ENCODE results near the gene REEP1. TPM values are rescaled to one million over a fixed set of nuclear protein-coding genes. Genes with fewer than 3 reads are reported as not detected.

Gene REEP1
- total RNA-seq, 1 experiment from 2014 or later: 0.31 TPM

- POLR2A ChIA-PET (ENCODE audit: unreplicated experiment): no interaction called here
Measured at GRCh38 chr2:86305195-86305914, 32.1 kb downstream of the REEP1 start.

GRCh38 chr2:86304416-86304815 is 33.0 kb downstream of the REEP1 start:
- no peak for DNase-seq
- no peak overlapping the region for H3K4me2 ChIP-seq
- ChIA-PET POLR2A (ENCODE audit: unreplicated experiment) (no interaction called here), CTCF (no interaction called here)
- intact Hi-C loops (cut with micrococcal nuclease; ENCODE audit: unreplicated experiment): no loop called here
- no peaks in the 10 kb centered on the region for H3K9me2 ChIP-seq (ENCODE audit: insufficient read depth)
- H3K27ac ChIP-seq: no peak overlapping the region
- no peak overlapping the region for H3K4me3 ChIP-seq
- H3K27me3 ChIP-seq (ENCODE audit: insufficient read depth, low read depth): peaks cover 61% of the 10 kb centered on the region
- no TSS peak for BruUV-seq (replicated peaks)
- TF ChIP-seq CTCF (conservative IDR thresholded peaks at IDR 0.05) (no peak), EZH2 (IDR thresholded peaks at IDR 0.05; ENCODE audit: low read depth) (no peak)
- H3K79me2 ChIP-seq (ENCODE audit: low read depth): no peaks in the 10 kb centered on the region
- H3K36me3 ChIP-seq (ENCODE audit: low read depth): no peaks in the 10 kb centered on the region
- H4K20me1 ChIP-seq (ENCODE audit: insufficient read depth): no peaks in the 10 kb centered on the region
- H3K4me1 ChIP-seq (replicated peaks; ENCODE audit: insufficient read depth): no peaks in the 10 kb centered on the region
- no peak overlapping the region for H2AFZ ChIP-seq
- H3F3A ChIP-seq (ENCODE audit: insufficient read depth, low read depth): no peaks in the 10 kb centered on the region
- no peaks in the 10 kb centered on the region for H3K9me3 ChIP-seq (ENCODE audit: insufficient read depth, low read depth)

More at GRCh38 chr2:86305195-86305914, 32.1 kb downstream of the REEP1 start:
- H3K9me3 ChIP-seq (ENCODE audit: insufficient read depth, low read depth): no peaks in the 10 kb centered on the region
- H3K36me3 ChIP-seq (ENCODE audit: low read depth): no peaks in the 10 kb centered on the region
- H3K9me2 ChIP-seq (ENCODE audit: insufficient read depth): no peaks in the 10 kb centered on the region
- no peak for DNase-seq
- no peaks in the 10 kb centered on the region for H3K79me2 ChIP-seq (ENCODE audit: low read depth)
- H3F3A ChIP-seq (ENCODE audit: insufficient read depth, low read depth): no peaks in the 10 kb centered on the region
- intact Hi-C loops (cut with micrococcal nuclease; ENCODE audit: unreplicated experiment): no loop called here
- H3K27me3 ChIP-seq (ENCODE audit: insufficient read depth, low read depth): peaks cover 61% of the 10 kb centered on the region
- BruUV-seq (replicated peaks): no TSS peak
- CTCF ChIA-PET: no interaction called here
- H2AFZ ChIP-seq: no peak overlapping the region
- H3K27ac ChIP-seq: no peak overlapping the region
- H3K4me3 ChIP-seq: no peak overlapping the region
- no peaks in the 10 kb centered on the region for H3K4me1 ChIP-seq (replicated peaks; ENCODE audit: insufficient read depth)
- H4K20me1 ChIP-seq (ENCODE audit: insufficient read depth): no peaks in the 10 kb centered on the region
- TF ChIP-seq EZH2 (IDR thresholded peaks at IDR 0.05; ENCODE audit: low read depth) (no peak), CTCF (conservative IDR thresholded peaks at IDR 0.05) (no peak)
- H3K4me2 ChIP-seq: no peak overlapping the region

GRCh38 chr2:86302320-86302719 is 35.1 kb downstream of the REEP1 start:
- POLR2A ChIA-PET (ENCODE audit: unreplicated experiment): no interaction called here
- H3K27me3 ChIP-seq (ENCODE audit: insufficient read depth, low read depth): peaks cover 65% of the 10 kb centered on the region

More at GRCh38 chr2:86302320-86302719, 35.1 kb downstream of the REEP1 start:
- no peak for DNase-seq
- CTCF ChIA-PET: no interaction called here
- Histone ChIP-seq H4K20me1 (ENCODE audit: insufficient read depth) (no peaks in the 10 kb centered on the region), H3K4me1 (replicated peaks; ENCODE audit: insufficient read depth) (no peaks in the 10 kb centered on the region), H3K79me2 (ENCODE audit: low read depth) (no peaks in the 10 kb centered on the region), H3F3A (ENCODE audit: insufficient read depth, low read depth) (no peaks in the 10 kb centered on the region), H2AFZ (no peak overlapping the region), H3K4me2 (no peak overlapping the region), H3K4me3 (no peak overlapping the region), H3K9me2 (ENCODE audit: insufficient read depth) (no peaks in the 10 kb centered on the region), H3K27ac (no peak overlapping the region), H3K36me3 (ENCODE audit: low read depth) (no peaks in the 10 kb centered on the region), H3K9me3 (ENCODE audit: insufficient read depth, low read depth) (no peaks in the 10 kb centered on the region)
- BruUV-seq (replicated peaks): no TSS peak
- intact Hi-C loops (cut with micrococcal nuclease; ENCODE audit: unreplicated experiment): no loop called here
- TF ChIP-seq EZH2 (IDR thresholded peaks at IDR 0.05; ENCODE audit: low read depth): no peak
- TF ChIP-seq CTCF (conservative IDR thresholded peaks at IDR 0.05): no peak

All from PC-9 (cell line).